Measurements from ENCODE around the gene RELT.
A peak's percentile ranks its signal among the peaks of the same experiment; 100 is the strongest.

Gene RELT

GRCh38 chr11:73348838-73349237 lies 27.4 kb upstream of the RELT start:
- no peak for DNase-seq

GRCh38 chr11:73349633-73350032 lies 26.6 kb upstream of the RELT start:
- no peak for DNase-seq

- DNase-seq: peak; percentile 56
These were observed 25.1 kb upstream of the RELT start for GRCh38 chr11:73350908-73351636.

- DNase-seq: no peak
These were observed 22.8 kb upstream of the RELT start for GRCh38 chr11:73353422-73353821.

- DNase-seq: no peak
These were observed 21.1 kb upstream of the RELT start for GRCh38 chr11:73355109-73355508.

- no peak for DNase-seq
These were observed 19.0 kb upstream of the RELT start for GRCh38 chr11:73356979-73357860.

GRCh38 chr11:73358071-73358470 lies 18.1 kb upstream of the RELT start:
- DNase-seq: no peak

- no peak for DNase-seq
These were observed 16.9 kb upstream of the RELT start for GRCh38 chr11:73359341-73359740.

GRCh38 chr11:73359930-73360742 lies 16.1 kb upstream of the RELT start:
- peak; percentile 41 for DNase-seq

- DNase-seq: no peak
These were observed 15.3 kb upstream of the RELT start for GRCh38 chr11:73360743-73361369.

GRCh38 chr11:73361953-73362776 lies 14.0 kb upstream of the RELT start:
- no peak for DNase-seq

GRCh38 chr11:73363147-73363546 lies 13.1 kb upstream of the RELT start:
- DNase-seq: no peak

GRCh38 chr11:73365352-73366264 lies 10.6 kb upstream of the RELT start:
- no peak for DNase-seq

- no peak for DNase-seq
These were observed 10.0 kb upstream of the RELT start for GRCh38 chr11:73366265-73366610.

GRCh38 chr11:73366953-73367352 lies 9.2 kb upstream of the RELT start:
- no peak for DNase-seq

- no peak for DNase-seq
These were observed 8.6 kb upstream of the RELT start for GRCh38 chr11:73367482-73368024.

- DNase-seq: no peak
These were observed 3.7 kb upstream of the RELT start for GRCh38 chr11:73372375-73372993.

- DNase-seq: no peak
These were observed 2.0 kb upstream of the RELT start for GRCh38 chr11:73374151-73374550.

- DNase-seq: no peak
These were observed 404 bp upstream of the RELT start for GRCh38 chr11:73375830-73376159.

Data from fibroblast of upper back skin (primary cell).